Heart left ventricle (tissue), 16 donors: Measurements from ENCODE around the gene KMT2B. TPM values are rescaled to one million over a fixed set of nuclear protein-coding genes. Genes with fewer than 3 reads are reported as not detected.
A peak's percentile ranks its signal among the peaks of the same experiment; 100 is the strongest.

ENCODE experiments used
- ATAC-seq, 4 donors: fragments of 200-7000 bp; cut with Tn5 transposase; one replicate each; pipeline ENCODE4 v1.9.1; 2020 to 2022; ENCODE audit warnings: moderate library complexity in 4 of 4, mild to moderate bottlenecking in 3 of 4, moderate number of reproducible peaks in 1 of 4
- DNase-seq, 5 donors: peaks; one replicate each; pipeline ENCODE4 v3.0.0-alpha.2; 2020
- H3K27ac ChIP-seq, 12 donors: fragments of 200-600 bp; sonication (generic) in 4 of 12; one replicate each; pipeline versions ENCODE4 v1.5.0 to v1.8.0; 2016 to 2022; ENCODE audit warnings: mild to moderate bottlenecking in 2 of 12
- H3K27me3 ChIP-seq, 9 donors: fragments of 200-600 bp; sonication (generic) in 2 of 9; one replicate each; pipeline versions ENCODE4 v1.5.1 to v1.8.0; 2016 to 2022; ENCODE audit warnings: mild to moderate bottlenecking in 3 of 9
- H3K36me3 ChIP-seq, 9 donors: fragments of 200-600 bp; sonication (generic) in 2 of 9; one replicate each; pipeline versions ENCODE4 v1.5.0 to v1.8.0; 2018 to 2022; ENCODE audit warnings: mild to moderate bottlenecking in 2 of 9
- H3K4me1 ChIP-seq, 12 donors: fragments of 200-600 bp; sonication (generic) in 4 of 12; one replicate each; pipeline versions ENCODE4 v1.5.0 to v1.8.0; 2016 to 2022; ENCODE audit warnings: mild to moderate bottlenecking in 3 of 12
- H3K4me3 ChIP-seq, 12 donors: fragments of 200-600 bp; sonication (generic) in 4 of 12; one replicate each; pipeline versions ENCODE4 v1.5.0 to v1.8.0; 2017 to 2022; ENCODE audit warnings: mild to moderate bottlenecking in 9 of 12, moderate library complexity in 4 of 12
- H3K9me3 ChIP-seq, 12 donors: fragments of 200-600 bp; sonication (generic) in 4 of 12; one replicate each; pipeline versions ENCODE4 v1.5.0 to v1.8.0; 2016 to 2022; ENCODE audit warnings: mild to moderate bottlenecking in 1 of 12
- POLR2A ChIP-seq, 2 donors: fragments of 450-650 bp; IDR thresholded peaks; one replicate each; pipeline ENCODE4 v1.6.1; 2017; ENCODE audit warnings: antibody characterized with exemption in 2 of 2, mild to moderate bottlenecking in 2 of 2, moderate library complexity in 2 of 2
- WGBS, 4 donors: extraction: QIAGEN DNeasy Blood & Tissue Kit in 2 of 4; methylation state at CpG; one replicate each; pipeline versions ENCODE4 v1.1.5 to v1.1.7; 2013 to 2018; 5-methylcytosine and 5-hydroxymethylcytosine counted together
- intact Hi-C, 10 donors: fragments of 100-400 bp; cut with DNase I; formaldehyde crosslinking; loops; one replicate each; pipeline versions ENCODE4 v1.11.1 to v1.14.2; 2022
- polyA plus RNA-seq, 2 donors: library from polyadenylated mRNA; stranded (reverse); fragments of 200-250 nt; gene quantifications; one replicate each; pipeline ENCODE4 v1.2.3, GENCODE V29; 2013
- total RNA-seq, 9 donors: library from RNA; depleted of rRNA in 2 of 9; stranded (reverse); fragments of >200 nt in 2 of 9; fragmentation: NEBNext Ultra II Directional in 3 of 9; extraction: Animal tissue kit (Norgen Biotek cat#: 25700) in 3 of 9; gene quantifications; one replicate each; pipeline versions ENCODE4 v1.1.0 to v1.2.4, GENCODE V29; 2016 to 2023
- TF ChIP-seq, protein P1 (sequence below), 12 donors: fragments of 200-600 bp; sonication (generic) in 4 of 12; IDR thresholded peaks; one replicate each; pipeline versions ENCODE4 v1.5.0 to v1.8.0; 2018 to 2022; ENCODE audit warnings: antibody characterized with exemption in 12 of 12, mild to moderate bottlenecking in 5 of 12
- donor health status: ischemic (EF 13 %, LVEDD 7.1; RV severe dilation, severe dysfunction).
- donor health status: healthy with polysubstance abuse.
- donor health status: DM: no; HTN: yes; CAD: no.
- donor health status: DM: no; HTN: no; CAD: no.
- donor health status: ischemic (EF 25% LVEDD 6.9; RV normal size, moderate dysfunction).
- donor health status: ischemic (EF 25% LVEDD 5.7; RV mildly dilated, moderate dysfunction).
- donor health status: healthy.
- donor health status: DM: yes; HTN: yes; CAD: no.
- donor health status: ischemic (EF 35%, LVEDD 5.7; RV mildly dilated, moderate dysfunction).
- donor health status: nonischemic (EF 11% LVEDD 7.7; RV severe dilation, severe dysfunction).
- donor health status: DM: yes; HTN: yes; CAD: no.
- donor health status: PGD.
- donor health status: ischemic (EF 29% LVEDD 5.4; RV normal size, mild dysfunction).
- donor health status: nonischemic (EF 23%, LVEDD 6.1; RV moderate dilation, normal function).

The KMT2B gene
- total and polyA plus RNA-seq, 11 donors, result 11.3 to 24.5 (median 15.7) TPM

DNA sequence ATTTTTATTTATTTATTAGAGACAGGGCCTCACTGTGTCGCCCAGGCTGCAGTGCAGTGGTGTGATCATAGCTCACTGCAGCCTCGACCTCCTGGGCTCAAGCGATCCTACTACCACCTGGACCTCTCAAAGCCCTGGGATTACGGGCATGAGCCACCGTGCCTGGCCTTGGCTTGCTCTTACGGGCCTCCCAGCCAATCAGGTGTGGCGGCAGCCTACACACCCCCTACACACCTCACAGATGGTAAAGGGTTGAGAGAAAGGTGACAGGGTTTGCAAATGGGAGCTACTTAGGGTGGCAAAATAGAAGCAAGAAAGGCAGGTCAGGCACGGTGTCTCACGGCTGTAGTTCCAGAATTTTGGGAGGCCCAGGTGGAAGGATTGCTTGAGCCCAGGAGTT, 14.5 kb upstream of the KMT2B start:
- ATAC-seq, result no peak
- Histone ChIP-seq H3K4me3 (peak overlapping the region in 3 of 12 donors; percentile 54 to 76 (median 69)), H3K9me3 (no peaks in the 10 kb centered on the region), H3K4me1 (peaks cover 0 to 13% (median 4%) of the 10 kb centered on the region in 12 donors), H3K27me3 (peaks cover 0 to 16% (median 0%) of the 10 kb centered on the region in 9 donors), H3K27ac (no peak overlapping the region), H3K36me3 (no peaks in the 10 kb centered on the region)
- intact Hi-C loops, result loop anchor here in 2 of 10 donors (1.0 to 2.0 kb wide), 2 partner anchors 13 kb away; no protein-coding TSS in a partner anchor
- 49 to 55% (median 52%) methylated on average over 9 of the region's 9 CpGs for WGBS, 4 donors
- no peak for DNase-seq
- no peak for TF ChIP-seq POLR2A (IDR thresholded peaks at IDR 0.05)
- TF ChIP-seq, protein P1, sequence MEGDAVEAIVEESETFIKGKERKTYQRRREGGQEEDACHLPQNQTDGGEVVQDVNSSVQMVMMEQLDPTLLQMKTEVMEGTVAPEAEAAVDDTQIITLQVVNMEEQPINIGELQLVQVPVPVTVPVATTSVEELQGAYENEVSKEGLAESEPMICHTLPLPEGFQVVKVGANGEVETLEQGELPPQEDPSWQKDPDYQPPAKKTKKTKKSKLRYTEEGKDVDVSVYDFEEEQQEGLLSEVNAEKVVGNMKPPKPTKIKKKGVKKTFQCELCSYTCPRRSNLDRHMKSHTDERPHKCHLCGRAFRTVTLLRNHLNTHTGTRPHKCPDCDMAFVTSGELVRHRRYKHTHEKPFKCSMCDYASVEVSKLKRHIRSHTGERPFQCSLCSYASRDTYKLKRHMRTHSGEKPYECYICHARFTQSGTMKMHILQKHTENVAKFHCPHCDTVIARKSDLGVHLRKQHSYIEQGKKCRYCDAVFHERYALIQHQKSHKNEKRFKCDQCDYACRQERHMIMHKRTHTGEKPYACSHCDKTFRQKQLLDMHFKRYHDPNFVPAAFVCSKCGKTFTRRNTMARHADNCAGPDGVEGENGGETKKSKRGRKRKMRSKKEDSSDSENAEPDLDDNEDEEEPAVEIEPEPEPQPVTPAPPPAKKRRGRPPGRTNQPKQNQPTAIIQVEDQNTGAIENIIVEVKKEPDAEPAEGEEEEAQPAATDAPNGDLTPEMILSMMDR (IDR thresholded peaks at IDR 0.05), result no peak

DNA sequence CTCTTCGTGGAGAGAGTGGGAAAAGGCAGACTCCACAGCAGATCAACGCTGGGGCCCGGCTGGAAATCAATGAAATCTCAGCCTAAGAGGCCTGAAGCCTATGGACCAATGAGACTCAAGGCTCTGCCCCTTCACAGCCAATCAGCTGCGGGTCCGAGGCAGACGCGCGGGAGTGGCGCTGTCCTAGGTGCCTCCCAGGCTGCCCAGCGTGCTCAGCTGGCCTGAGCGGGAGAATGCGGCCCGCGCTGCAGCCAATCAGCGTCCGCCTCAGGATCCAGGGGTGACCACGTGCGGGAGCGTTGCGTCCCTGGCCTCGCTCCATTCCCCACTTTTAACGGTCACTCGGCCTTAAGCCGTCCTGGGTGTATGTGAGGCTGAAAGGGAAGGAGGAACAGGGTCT, 13.6 kb upstream of the KMT2B start, which contains the start of gene ZBTB32:
ZBTB32 (plus strand) TSS at position 341 of the 400 bp plus-strand sequence. CDS start 10,069 bp downstream, outside the sequence.
- H3K9me3 ChIP-seq, result no peaks in the 10 kb centered on the region
- H3K36me3 ChIP-seq, result no peaks in the 10 kb centered on the region
- intact Hi-C loops, result no loop called here
- peak in 2 of 4 donors; percentile 14 to 45 for ATAC-seq
- peaks cover 0 to 13% (median 4%) of the 10 kb centered on the region in 12 donors for H3K4me1 ChIP-seq
- no peak for TF ChIP-seq POLR2A (IDR thresholded peaks at IDR 0.05)
- TF ChIP-seq, protein P1 (IDR thresholded peaks at IDR 0.05), result no peak
- no peak within 1 kb of the TSS for H3K27ac ChIP-seq
- H3K4me3 ChIP-seq, result no peak within 1 kb of the TSS
- H3K27me3 ChIP-seq, result peaks cover 0 to 16% (median 0%) of the 10 kb centered on the region in 9 donors
- WGBS, 4 donors, result 24 to 46% (median 26%) methylated on average over 12 to 24 of the region's 24 CpGs
- peak in 3 of 5 donors; percentile 43 to 71 (median 61) for DNase-seq

DNA sequence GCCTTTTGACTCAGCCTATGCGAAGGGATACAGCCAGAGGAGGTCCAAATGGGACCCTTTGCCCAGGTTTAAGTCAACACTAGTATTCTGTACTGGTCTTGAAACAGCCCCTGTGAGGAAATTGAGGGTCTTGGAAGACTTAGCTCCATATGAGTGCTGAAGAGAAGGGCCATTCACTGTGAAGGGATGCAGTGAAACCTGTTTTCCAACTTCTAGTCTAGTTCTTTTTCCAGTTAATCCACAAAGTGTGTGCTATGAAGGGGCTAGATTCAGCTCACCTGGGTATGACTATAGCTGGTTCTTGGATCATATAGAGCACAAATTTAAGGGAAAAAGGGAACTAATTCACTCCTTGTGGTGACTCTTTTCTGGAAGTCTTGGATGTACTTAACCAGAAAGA, 9.4 kb upstream of the KMT2B start:
- Histone ChIP-seq H3K27me3 (peaks cover 0 to 9% (median 0%) of the 10 kb centered on the region in 9 donors), H3K27ac (no peak overlapping the region), H3K9me3 (no peaks in the 10 kb centered on the region), H3K4me3 (no peak overlapping the region), H3K4me1 (peaks cover 0 to under 1% (median 0%) of the 10 kb centered on the region in 12 donors), H3K36me3 (no peaks in the 10 kb centered on the region)
- ATAC-seq, result no peak
- TF ChIP-seq POLR2A (IDR thresholded peaks at IDR 0.05), result no peak
- TF ChIP-seq, protein P1 (IDR thresholded peaks at IDR 0.05), result no peak
- intact Hi-C loops, result no loop called here
- no peak for DNase-seq
- WGBS, 4 donors, result 91 to 100% (median 93%) methylated on average over 1 of the region's 1 CpG

GRCh38 chr19:35710784-35711723, 6.7 kb upstream of the KMT2B start:
- no peaks in the 10 kb centered on the region for H3K9me3 ChIP-seq
- TF ChIP-seq, protein P1 (IDR thresholded peaks at IDR 0.05), result no peak
- TF ChIP-seq POLR2A (IDR thresholded peaks at IDR 0.05), result no peak
- intact Hi-C loops, result loop anchor here in 4 of 10 donors (10.0 kb wide), 4 partner anchors 166 to 446 kb away; partner anchors contain the start of genes LRFN3 (in 2 of the 4), FFAR3 (in 1 of the 4), TMEM147 (in 1 of the 4) and USF2 (in 1 of the 4)
- H3K4me1 ChIP-seq, result peaks cover 0 to 10% (median 7%) of the 10 kb centered on the region in 12 donors
- no peaks in the 10 kb centered on the region for H3K36me3 ChIP-seq
- ATAC-seq, result no peak
- H3K4me3 ChIP-seq, result no peak overlapping the region
- H3K27ac ChIP-seq, result peak overlapping the region in 1 of 12 donors; percentile 5
- WGBS, 4 donors, result 59 to 67% (median 63%) methylated on average over 13 of the region's 13 CpGs
- no peaks in the 10 kb centered on the region for H3K27me3 ChIP-seq
- no peak for DNase-seq
